BE2C (cell line): Measurements from ENCODE around the gene SVBP.

ENCODE experiments used
- DNase-seq: peaks from one replicate; pipeline ENCODE4 v3.0.0-alpha.2; 2020
- H3K27me3 ChIP-seq: fragments of 250-450 bp; sonication (Bioruptor Pico); 2 replicates; pipeline ENCODE4 v1.5.1; 2020; ENCODE audit warnings: mild to moderate bottlenecking
- H3K36me3 ChIP-seq: fragments of 250-450 bp; sonication (Bioruptor Pico); 2 replicates; pipeline ENCODE4 v1.5.1; 2020; ENCODE audit warnings: mild to moderate bottlenecking
- H3K4me1 ChIP-seq: fragments of 250-450 bp; sonication (Bioruptor Pico); 2 replicates; pipeline ENCODE4 v1.5.1; 2020
- H3K4me3 ChIP-seq: 2 replicates; pipeline ENCODE4 v1.5.1; 2011; ENCODE audit warnings: low read depth, low read length
- H3K9me3 ChIP-seq: fragments of 250-450 bp; sonication (Bioruptor Pico); 2 replicates; pipeline ENCODE4 v1.5.1; 2020
- TF ChIP-seq, protein P1 (sequence below): IDR thresholded peaks from 2 replicates; pipeline ENCODE4 v1.5.1; 2012; ENCODE audit warnings: mild to moderate bottlenecking, low read depth, low read length

The SVBP gene

DNA sequence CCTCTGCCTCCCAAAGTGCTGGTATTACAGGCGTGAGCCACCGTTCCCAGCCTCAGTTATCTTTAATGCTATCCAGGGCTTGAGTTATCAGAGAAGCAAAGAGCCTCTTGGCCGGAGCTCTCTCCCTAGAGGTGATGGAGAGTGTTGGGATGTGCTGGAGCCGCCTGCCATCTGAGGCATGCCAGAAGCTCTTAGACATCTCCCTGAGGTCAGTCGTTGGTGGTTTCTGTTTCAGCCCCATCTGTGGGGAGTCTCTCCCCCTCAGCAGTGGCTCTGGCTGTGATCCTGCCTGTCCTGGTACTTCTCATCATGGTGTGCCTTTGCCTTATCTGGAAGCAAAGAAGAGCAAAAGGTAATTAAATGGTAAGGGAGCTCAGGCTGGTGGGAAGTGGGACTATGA, 17.6 kb upstream of the SVBP start:
- no peak for DNase-seq
- Histone ChIP-seq H3K27me3 (no peaks in the 10 kb centered on the region), H3K4me1 (no peaks in the 10 kb centered on the region), H3K36me3 (no peaks in the 10 kb centered on the region), H3K9me3 (no peaks in the 10 kb centered on the region), H3K4me3 (no peak overlapping the region)
- TF ChIP-seq, protein P1, sequence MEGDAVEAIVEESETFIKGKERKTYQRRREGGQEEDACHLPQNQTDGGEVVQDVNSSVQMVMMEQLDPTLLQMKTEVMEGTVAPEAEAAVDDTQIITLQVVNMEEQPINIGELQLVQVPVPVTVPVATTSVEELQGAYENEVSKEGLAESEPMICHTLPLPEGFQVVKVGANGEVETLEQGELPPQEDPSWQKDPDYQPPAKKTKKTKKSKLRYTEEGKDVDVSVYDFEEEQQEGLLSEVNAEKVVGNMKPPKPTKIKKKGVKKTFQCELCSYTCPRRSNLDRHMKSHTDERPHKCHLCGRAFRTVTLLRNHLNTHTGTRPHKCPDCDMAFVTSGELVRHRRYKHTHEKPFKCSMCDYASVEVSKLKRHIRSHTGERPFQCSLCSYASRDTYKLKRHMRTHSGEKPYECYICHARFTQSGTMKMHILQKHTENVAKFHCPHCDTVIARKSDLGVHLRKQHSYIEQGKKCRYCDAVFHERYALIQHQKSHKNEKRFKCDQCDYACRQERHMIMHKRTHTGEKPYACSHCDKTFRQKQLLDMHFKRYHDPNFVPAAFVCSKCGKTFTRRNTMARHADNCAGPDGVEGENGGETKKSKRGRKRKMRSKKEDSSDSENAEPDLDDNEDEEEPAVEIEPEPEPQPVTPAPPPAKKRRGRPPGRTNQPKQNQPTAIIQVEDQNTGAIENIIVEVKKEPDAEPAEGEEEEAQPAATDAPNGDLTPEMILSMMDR = no peak

DNA sequence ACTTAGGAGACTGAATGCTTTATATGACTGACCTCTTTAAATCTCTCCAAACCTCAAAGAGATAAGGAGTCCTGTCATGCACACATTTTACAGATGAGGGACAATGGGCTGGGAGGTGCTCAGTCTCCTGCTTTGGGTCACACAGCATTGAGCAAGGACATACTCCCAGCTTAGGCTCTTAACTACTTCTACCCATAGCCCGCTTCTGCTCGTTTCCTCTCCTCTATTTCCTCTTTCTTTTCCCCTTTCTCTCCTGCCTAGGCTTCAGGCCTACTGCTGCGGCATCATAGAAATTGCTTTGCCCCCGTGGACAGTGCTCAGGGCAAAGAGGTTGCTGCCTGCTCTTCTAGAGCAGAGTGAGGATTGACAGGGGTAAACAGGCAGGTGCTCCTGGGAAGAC, 16.8 kb upstream of the SVBP start:
- Histone ChIP-seq H3K36me3 (no peaks in the 10 kb centered on the region), H3K27me3 (no peaks in the 10 kb centered on the region), H3K4me1 (no peaks in the 10 kb centered on the region), H3K9me3 (no peaks in the 10 kb centered on the region), H3K4me3 (no peak overlapping the region)
- TF ChIP-seq, protein P1 = no peak
- no peak for DNase-seq

DNA sequence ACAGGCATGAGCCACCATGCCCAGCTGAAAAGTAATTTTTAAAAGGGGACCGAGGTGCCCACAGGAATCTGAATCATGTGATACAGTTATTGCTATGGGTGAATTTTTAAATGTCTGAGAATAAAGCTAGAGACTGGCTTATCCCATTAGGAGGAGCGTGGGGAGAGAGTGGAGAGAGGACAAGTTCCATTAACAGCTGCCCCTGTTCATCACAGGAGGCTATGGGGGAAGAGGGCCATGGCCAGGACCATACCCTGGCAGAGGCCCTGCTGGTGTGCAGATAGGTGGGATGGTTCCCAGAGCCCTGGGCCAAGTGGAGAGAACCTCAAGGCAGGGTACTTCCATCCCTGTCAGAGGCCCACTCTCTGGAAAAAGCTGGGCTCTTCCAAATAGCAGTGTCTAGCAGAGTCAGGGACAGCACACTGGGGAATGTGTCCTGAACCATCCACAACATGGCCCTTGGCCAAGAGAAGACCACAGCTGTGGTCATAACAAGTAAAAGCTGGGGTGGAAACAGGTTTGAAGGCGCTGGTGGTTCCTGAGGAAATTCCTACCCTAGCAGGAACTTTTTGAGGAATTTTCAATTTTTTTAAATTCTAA, 15.5 kb upstream of the SVBP start:
- no peaks in the 10 kb centered on the region for H3K9me3 ChIP-seq
- no peaks in the 10 kb centered on the region for H3K36me3 ChIP-seq
- DNase-seq = no peak

DNA sequence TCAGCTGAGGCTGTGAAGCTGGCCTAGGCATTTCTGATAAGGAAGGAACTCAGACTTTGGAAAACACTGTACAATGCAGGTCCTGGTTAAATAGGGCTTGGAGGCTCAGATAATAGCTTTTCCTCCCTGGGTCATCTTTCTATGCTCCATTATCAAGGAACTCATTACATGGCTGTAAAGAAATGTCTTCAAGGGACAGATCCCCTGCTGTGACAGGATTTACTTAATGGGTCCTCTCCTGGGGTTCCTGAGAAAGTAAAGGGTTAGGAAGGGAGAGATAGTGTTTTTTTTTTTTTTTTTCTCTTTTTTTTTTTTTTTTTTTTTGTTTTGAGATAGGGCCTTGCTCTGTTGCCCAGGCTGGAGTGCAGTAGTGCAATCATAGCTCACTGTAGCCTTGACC, 14.1 kb upstream of the SVBP start:
- TF ChIP-seq, protein P1 = no peak
- no peak for DNase-seq
- Histone ChIP-seq H3K27me3 (no peaks in the 10 kb centered on the region), H3K4me3 (no peak overlapping the region), H3K9me3 (no peaks in the 10 kb centered on the region), H3K4me1 (no peaks in the 10 kb centered on the region), H3K36me3 (no peaks in the 10 kb centered on the region)

More for the DNA sequence above, 15.5 kb upstream of the SVBP start:
- Histone ChIP-seq H3K27me3 (no peaks in the 10 kb centered on the region), H3K4me1 (no peaks in the 10 kb centered on the region), H3K4me3 (no peak overlapping the region)
- TF ChIP-seq, protein P1 = no peak

DNA sequence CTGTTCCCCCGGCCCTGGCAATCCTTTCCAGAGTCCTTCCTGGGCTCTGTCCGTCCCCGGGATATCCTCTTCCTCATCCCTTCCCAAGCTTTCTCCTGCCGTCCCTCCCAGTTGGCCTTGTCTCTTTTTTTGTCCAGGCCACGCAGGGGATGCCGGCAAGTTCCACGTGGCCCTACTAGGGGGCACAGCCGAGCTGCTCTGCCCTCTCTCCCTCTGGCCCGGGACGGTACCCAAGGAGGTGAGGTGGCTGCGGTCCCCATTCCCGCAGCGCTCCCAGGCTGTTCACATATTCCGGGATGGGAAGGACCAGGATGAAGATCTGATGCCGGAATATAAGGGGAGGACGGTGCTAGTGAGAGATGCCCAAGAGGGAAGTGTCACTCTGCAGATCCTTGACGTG, 13.4 kb upstream of the SVBP start:
- TF ChIP-seq, protein P1 = no peak
- no peak for DNase-seq
- no peaks in the 10 kb centered on the region for H3K36me3 ChIP-seq

DNA sequence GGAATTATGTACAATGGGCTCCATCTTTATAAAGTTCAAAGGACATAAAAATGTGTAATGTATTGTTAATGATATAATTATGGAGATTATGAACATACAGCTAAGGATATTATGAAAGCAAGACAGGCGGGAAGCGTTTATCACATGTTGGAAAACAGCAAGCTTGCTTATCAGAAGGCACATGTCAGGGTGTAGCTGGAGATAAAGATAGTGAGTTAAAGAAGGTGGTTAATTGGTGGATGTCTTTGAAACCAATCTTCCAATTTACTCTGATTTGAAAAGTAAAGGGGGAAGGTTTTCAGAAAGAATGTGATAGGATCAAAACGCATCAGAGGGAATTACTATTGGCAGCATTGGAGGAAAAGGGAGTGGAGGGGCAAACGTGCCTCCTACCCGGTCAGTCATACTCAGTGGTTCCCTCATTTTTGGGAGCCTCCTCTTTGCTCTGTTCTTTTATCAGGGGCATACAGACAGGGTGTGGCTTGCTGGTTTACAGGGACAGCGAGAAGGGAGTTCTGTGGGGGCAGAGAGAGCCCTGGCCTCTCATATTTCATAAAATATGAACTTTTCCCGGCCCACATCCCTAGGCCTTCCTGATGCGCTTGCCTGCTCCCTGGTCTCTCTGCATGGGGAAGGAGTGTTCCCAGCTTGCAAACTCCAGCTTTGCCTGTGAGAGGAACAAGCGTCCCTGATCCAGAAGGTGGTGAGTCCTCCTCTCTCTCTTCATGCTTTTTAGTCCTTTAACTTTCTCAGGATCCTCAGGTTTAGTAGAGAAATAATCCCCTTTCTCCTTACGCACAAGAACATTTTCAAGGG, 8.0 kb upstream of the SVBP start:
- Histone ChIP-seq H3K4me1 (no peaks in the 10 kb centered on the region), H3K9me3 (no peaks in the 10 kb centered on the region), H3K27me3 (no peaks in the 10 kb centered on the region), H3K36me3 (no peaks in the 10 kb centered on the region), H3K4me3 (no peak overlapping the region)
- DNase-seq = no peak
- TF ChIP-seq, protein P1 = no peak

More for the DNA sequence above, 13.4 kb upstream of the SVBP start:
- no peaks in the 10 kb centered on the region for H3K9me3 ChIP-seq
- no peaks in the 10 kb centered on the region for H3K27me3 ChIP-seq
- H3K4me3 ChIP-seq = no peak overlapping the region
- H3K4me1 ChIP-seq = no peaks in the 10 kb centered on the region
